IPS-15b (cell line): ENCODE results near the gene SLC13A3.

Experiments used
- H3K27me3 ChIP-seq: one replicate; pipeline ENCODE4 v1.6.1; 2013; ENCODE audit warnings: low read length; ENCODE audit not compliant: control insufficient read depth, insufficient read depth
- H3K36me3 ChIP-seq: one replicate; pipeline ENCODE4 v1.6.1; 2013; ENCODE audit warnings: low read length; ENCODE audit not compliant: control insufficient read depth, insufficient read depth
- H3K4me1 ChIP-seq: one replicate; pipeline ENCODE4 v1.6.1; 2013; ENCODE audit warnings: mild to moderate bottlenecking, low read length; ENCODE audit not compliant: control insufficient read depth, insufficient read depth
- H3K4me3 ChIP-seq: one replicate; pipeline ENCODE4 v1.5.1; 2013; ENCODE audit warnings: low read depth, low read length
- H3K9ac ChIP-seq: one replicate; pipeline ENCODE4 v1.6.1; 2013; ENCODE audit warnings: low read depth, mild to moderate bottlenecking, low read length
- H3K9me3 ChIP-seq: one replicate; pipeline ENCODE4 v1.6.1; 2013; ENCODE audit warnings: mild to moderate bottlenecking, low read length; ENCODE audit not compliant: control insufficient read depth, insufficient read depth

SLC13A3 gene

GRCh38 chr20:46626758-46627157 is 24.5 kb downstream of the SLC13A3 start:
- no peaks in the 10 kb centered on the region for H3K9me3 ChIP-seq
- H3K27me3 ChIP-seq, result no peaks in the 10 kb centered on the region
- H3K4me1 ChIP-seq, result peaks cover 10% of the 10 kb centered on the region
- H3K36me3 ChIP-seq, result no peaks in the 10 kb centered on the region
- no peak overlapping the region for H3K9ac ChIP-seq
- H3K4me3 ChIP-seq, result no peak overlapping the region

- Histone ChIP-seq H3K36me3 (no peaks in the 10 kb centered on the region), H3K9me3 (no peaks in the 10 kb centered on the region), H3K27me3 (no peaks in the 10 kb centered on the region), H3K9ac (no peak overlapping the region), H3K4me3 (no peak overlapping the region), H3K4me1 (peaks cover 5% of the 10 kb centered on the region)
Observed at GRCh38 chr20:46625875-46626373, 25.3 kb downstream of the SLC13A3 start.

GRCh38 chr20:46624946-46625345 is 26.3 kb downstream of the SLC13A3 start:
- peaks cover 5% of the 10 kb centered on the region for H3K4me1 ChIP-seq
- no peak overlapping the region for H3K9ac ChIP-seq
- no peak overlapping the region for H3K4me3 ChIP-seq
- no peaks in the 10 kb centered on the region for H3K9me3 ChIP-seq
- no peaks in the 10 kb centered on the region for H3K27me3 ChIP-seq
- H3K36me3 ChIP-seq, result no peaks in the 10 kb centered on the region

GRCh38 chr20:46622165-46622564 is 29.1 kb downstream of the SLC13A3 start:
- H3K9me3 ChIP-seq, result no peaks in the 10 kb centered on the region
- H3K36me3 ChIP-seq, result no peaks in the 10 kb centered on the region
- no peak overlapping the region for H3K4me3 ChIP-seq
- no peaks in the 10 kb centered on the region for H3K27me3 ChIP-seq
- H3K9ac ChIP-seq, result no peak overlapping the region
- peaks cover 5% of the 10 kb centered on the region for H3K4me1 ChIP-seq

GRCh38 chr20:46621492-46621891 is 29.8 kb downstream of the SLC13A3 start:
- Histone ChIP-seq H3K9ac (no peak overlapping the region), H3K4me1 (peaks cover 5% of the 10 kb centered on the region), H3K4me3 (no peak overlapping the region), H3K36me3 (no peaks in the 10 kb centered on the region), H3K27me3 (no peaks in the 10 kb centered on the region), H3K9me3 (no peaks in the 10 kb centered on the region)

GRCh38 chr20:46619445-46619844 is 31.8 kb downstream of the SLC13A3 start:
- Histone ChIP-seq H3K9ac (no peak overlapping the region), H3K4me3 (no peak overlapping the region), H3K36me3 (no peaks in the 10 kb centered on the region), H3K27me3 (no peaks in the 10 kb centered on the region), H3K4me1 (peaks cover 5% of the 10 kb centered on the region), H3K9me3 (no peaks in the 10 kb centered on the region)

GRCh38 chr20:46618316-46619100 is 32.8 kb downstream of the SLC13A3 start:
- no peaks in the 10 kb centered on the region for H3K9me3 ChIP-seq

GRCh38 chr20:46614503-46614902 is 36.8 kb downstream of the SLC13A3 start:
- Histone ChIP-seq H3K9ac (no peak overlapping the region), H3K4me3 (no peak overlapping the region), H3K9me3 (no peaks in the 10 kb centered on the region), H3K36me3 (no peaks in the 10 kb centered on the region), H3K27me3 (no peaks in the 10 kb centered on the region), H3K4me1 (no peaks in the 10 kb centered on the region)

More at GRCh38 chr20:46618316-46619100, 32.8 kb downstream of the SLC13A3 start:
- Histone ChIP-seq H3K9ac (no peak overlapping the region), H3K4me1 (peaks cover 5% of the 10 kb centered on the region), H3K4me3 (no peak overlapping the region), H3K36me3 (no peaks in the 10 kb centered on the region), H3K27me3 (no peaks in the 10 kb centered on the region)

- no peaks in the 10 kb centered on the region for H3K4me1 ChIP-seq
- no peak overlapping the region for H3K4me3 ChIP-seq
- H3K9ac ChIP-seq, result no peak overlapping the region
- no peaks in the 10 kb centered on the region for H3K9me3 ChIP-seq
- no peaks in the 10 kb centered on the region for H3K27me3 ChIP-seq
- no peaks in the 10 kb centered on the region for H3K36me3 ChIP-seq
Observed at GRCh38 chr20:46610145-46610544, 41.1 kb downstream of the SLC13A3 start.

- Histone ChIP-seq H3K27me3 (no peaks in the 10 kb centered on the region), H3K4me1 (no peaks in the 10 kb centered on the region), H3K4me3 (no peak overlapping the region), H3K36me3 (no peaks in the 10 kb centered on the region), H3K9ac (no peak overlapping the region), H3K9me3 (no peaks in the 10 kb centered on the region)
Observed at GRCh38 chr20:46609043-46609442, 42.2 kb downstream of the SLC13A3 start.

- H3K4me1 ChIP-seq, result no peaks in the 10 kb centered on the region
- H3K4me3 ChIP-seq, result no peak overlapping the region
- H3K27me3 ChIP-seq, result no peaks in the 10 kb centered on the region
- no peak overlapping the region for H3K9ac ChIP-seq
- H3K36me3 ChIP-seq, result no peaks in the 10 kb centered on the region
- H3K9me3 ChIP-seq, result no peaks in the 10 kb centered on the region
Observed at GRCh38 chr20:46607849-46608497, 43.3 kb downstream of the SLC13A3 start.
